ENCODE measurements around the gene TCERG1L. TPM values are rescaled to one million over a fixed set of nuclear protein-coding genes. Genes with fewer than 3 reads are reported as not detected.
"Not testable (repeated sequence)": the region's sequence is repeated elsewhere in the genome, so short reads cannot be mapped to it uniquely, and the experiment has no call there.

The TCERG1L gene
- total RNA-seq, 1 donor from 2014 or later, result 0.88 TPM

GRCh38 chr10:131248376-131249165 lies 63.0 kb downstream of the TCERG1L start:
- ATAC-seq, result no peak

GRCh38 chr10:131247873-131248272 lies 63.6 kb downstream of the TCERG1L start:
- no peak for ATAC-seq

GRCh38 chr10:131246775-131247174 lies 64.7 kb downstream of the TCERG1L start:
- ATAC-seq, result no peak

- no peak for ATAC-seq
Observed at GRCh38 chr10:131246089-131246488, 65.4 kb downstream of the TCERG1L start.

GRCh38 chr10:131245475-131246059 lies 66.0 kb downstream of the TCERG1L start:
- no peak for ATAC-seq

GRCh38 chr10:131244836-131245235 lies 66.7 kb downstream of the TCERG1L start:
- ATAC-seq, result no peak

- no peak for ATAC-seq
Observed at GRCh38 chr10:131243076-131243475, 68.4 kb downstream of the TCERG1L start.

GRCh38 chr10:131242007-131242406 lies 69.5 kb downstream of the TCERG1L start:
- ATAC-seq, result no peak

GRCh38 chr10:131240691-131241090 lies 70.8 kb downstream of the TCERG1L start:
- no peak for ATAC-seq

- ATAC-seq, result no peak
Observed at GRCh38 chr10:131239926-131240325, 71.6 kb downstream of the TCERG1L start.

- ATAC-seq, result no peak
Observed at GRCh38 chr10:131239450-131239849, 72.1 kb downstream of the TCERG1L start.

GRCh38 chr10:131238669-131239280 lies 72.7 kb downstream of the TCERG1L start:
- no peak for ATAC-seq

GRCh38 chr10:131237991-131238651 lies 73.4 kb downstream of the TCERG1L start:
- ATAC-seq, result no peak

- not testable (repeated sequence) for ATAC-seq
Observed at GRCh38 chr10:131234606-131235005, 76.9 kb downstream of the TCERG1L start.

GRCh38 chr10:131233611-131234258 lies 77.8 kb downstream of the TCERG1L start:
- ATAC-seq, result no peak

GRCh38 chr10:131231965-131232541 lies 79.5 kb downstream of the TCERG1L start:
- ATAC-seq, result peak; percentile 20

- ATAC-seq, result no peak
Observed at GRCh38 chr10:131231323-131231964, 80.1 kb downstream of the TCERG1L start.

- peak; percentile 10 for ATAC-seq
Observed at GRCh38 chr10:131230641-131231322, 80.7 kb downstream of the TCERG1L start.

GRCh38 chr10:131230166-131230565 lies 81.4 kb downstream of the TCERG1L start:
- no peak for ATAC-seq

GRCh38 chr10:131227163-131227740 lies 84.3 kb downstream of the TCERG1L start:
- ATAC-seq, result no peak

All from esophagus mucosa (tissue), 1 donor.